GM18861 (cell line): Measurements from ENCODE around the gene SLC9C1.

Experiments
- ATAC-seq: cut with Tn5 transposase; IDR thresholded peaks from one replicate; pipeline ENCODE4 v1.9.1; 2021; ENCODE audit not compliant: unreplicated experiment

Gene SLC9C1

GRCh38 chr3:112293368-112294321 is at the start of gene SLC9C1:
SLC9C1 (minus strand) TSS chr3:112294216; CDS start chr3:112286791, 7,425 bp downstream.
- peak; percentile 70 for ATAC-seq

GRCh38 chr3:112341386-112341785 is 47.4 kb upstream of the SLC9C1 start:
- no peak for ATAC-seq

- ATAC-seq: no peak
These were observed 45.6 kb upstream of the SLC9C1 start for GRCh38 chr3:112339609-112340008.

GRCh38 chr3:112339134-112339533 is 45.1 kb upstream of the SLC9C1 start:
- ATAC-seq: no peak

GRCh38 chr3:112338727-112339056 is 44.7 kb upstream of the SLC9C1 start:
- ATAC-seq: no peak

- ATAC-seq: no peak
These were observed 44.2 kb upstream of the SLC9C1 start for GRCh38 chr3:112338021-112338726.

- no peak for ATAC-seq
These were observed 41.4 kb upstream of the SLC9C1 start for GRCh38 chr3:112335434-112335781.

GRCh38 chr3:112334691-112335433 is 40.8 kb upstream of the SLC9C1 start:
- no peak for ATAC-seq

GRCh38 chr3:112333381-112334317 is 39.6 kb upstream of the SLC9C1 start:
- no peak for ATAC-seq

GRCh38 chr3:112333002-112333380 is 39.0 kb upstream of the SLC9C1 start, which contains the start of gene CD200:
CD200 (plus strand) TSS chr3:112333156; CDS start chr3:112333213, 57 bp downstream.
- ATAC-seq: no peak

GRCh38 chr3:112331851-112332250 is 37.8 kb upstream of the SLC9C1 start:
- ATAC-seq: no peak

- peak; percentile 99 for ATAC-seq
These were observed 33.4 kb upstream of the SLC9C1 start for GRCh38 chr3:112327371-112327951.

GRCh38 chr3:112321867-112322652 is 28.0 kb upstream of the SLC9C1 start:
- no peak for ATAC-seq

- ATAC-seq: no peak
These were observed 26.7 kb upstream of the SLC9C1 start for GRCh38 chr3:112320691-112321090.

GRCh38 chr3:112319516-112320276 is 25.7 kb upstream of the SLC9C1 start:
- ATAC-seq: no peak

- no peak for ATAC-seq
These were observed 21.8 kb upstream of the SLC9C1 start for GRCh38 chr3:112315791-112316190.

GRCh38 chr3:112314649-112315048 is 20.6 kb upstream of the SLC9C1 start:
- ATAC-seq: no peak

GRCh38 chr3:112308151-112308911 is 14.3 kb upstream of the SLC9C1 start:
- ATAC-seq: no peak
